ENCODE results near the gene CDKN2C.

DNA sequence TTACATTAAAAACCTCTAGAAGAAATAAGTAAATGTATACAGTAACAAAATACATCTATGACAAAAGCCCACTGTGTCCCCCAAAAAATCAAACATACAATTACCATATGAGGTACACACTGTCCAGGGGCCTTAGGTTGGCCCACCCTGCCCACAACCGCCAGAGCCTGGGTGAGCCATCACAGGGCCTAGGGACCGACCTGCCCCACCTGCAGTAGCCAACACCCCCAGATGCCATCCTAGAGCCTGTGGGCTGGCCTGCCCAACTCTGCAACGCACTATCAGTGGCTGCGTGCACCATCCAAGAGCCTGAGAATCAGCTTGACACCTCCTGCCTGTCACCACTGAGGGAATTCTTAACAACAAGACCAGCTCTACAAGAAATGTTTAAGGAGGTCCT lies 49.0 kb upstream of the CDKN2C start:
- TF ChIP-seq, protein P1, sequence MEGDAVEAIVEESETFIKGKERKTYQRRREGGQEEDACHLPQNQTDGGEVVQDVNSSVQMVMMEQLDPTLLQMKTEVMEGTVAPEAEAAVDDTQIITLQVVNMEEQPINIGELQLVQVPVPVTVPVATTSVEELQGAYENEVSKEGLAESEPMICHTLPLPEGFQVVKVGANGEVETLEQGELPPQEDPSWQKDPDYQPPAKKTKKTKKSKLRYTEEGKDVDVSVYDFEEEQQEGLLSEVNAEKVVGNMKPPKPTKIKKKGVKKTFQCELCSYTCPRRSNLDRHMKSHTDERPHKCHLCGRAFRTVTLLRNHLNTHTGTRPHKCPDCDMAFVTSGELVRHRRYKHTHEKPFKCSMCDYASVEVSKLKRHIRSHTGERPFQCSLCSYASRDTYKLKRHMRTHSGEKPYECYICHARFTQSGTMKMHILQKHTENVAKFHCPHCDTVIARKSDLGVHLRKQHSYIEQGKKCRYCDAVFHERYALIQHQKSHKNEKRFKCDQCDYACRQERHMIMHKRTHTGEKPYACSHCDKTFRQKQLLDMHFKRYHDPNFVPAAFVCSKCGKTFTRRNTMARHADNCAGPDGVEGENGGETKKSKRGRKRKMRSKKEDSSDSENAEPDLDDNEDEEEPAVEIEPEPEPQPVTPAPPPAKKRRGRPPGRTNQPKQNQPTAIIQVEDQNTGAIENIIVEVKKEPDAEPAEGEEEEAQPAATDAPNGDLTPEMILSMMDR (IDR thresholded peaks at IDR 0.05): no peak
- no peak for TF ChIP-seq POLR2A (IDR thresholded peaks at IDR 0.05)

All from upper lobe of left lung (tissue), 4 donors.